Breast epithelium (tissue), 4 donors: ENCODE results near the gene PANX1. TPM values are rescaled to one million over a fixed set of nuclear protein-coding genes. Genes with fewer than 3 reads are reported as not detected.

Experiments
- DNase-seq, 2 donors: peaks; one replicate each; pipeline ENCODE4 v3.0.0-alpha.2; 2019; ENCODE audit warnings: low spot score in 2 of 2
- H3K27ac ChIP-seq, 2 donors: fragments of 200-600 bp; sonication (generic) in 1 of 2; one replicate each; pipeline ENCODE4 v1.5.1; 2016 to 2019; ENCODE audit warnings: mild to moderate bottlenecking in 1 of 2
- H3K27me3 ChIP-seq, 2 donors: fragments of 200-600 bp; sonication (generic) in 1 of 2; one replicate each; pipeline versions ENCODE4 v1.5.1 to v1.6.0; 2017 to 2019; ENCODE audit warnings: control low read depth in 1 of 2, mild to moderate bottlenecking in 1 of 2
- H3K36me3 ChIP-seq: fragments of 200-600 bp; one replicate; pipeline ENCODE4 v1.5.1; 2019
- H3K4me1 ChIP-seq, 2 donors: fragments of 200-600 bp; sonication (generic); one replicate each; pipeline ENCODE4 v1.5.1; 2016 to 2019; ENCODE audit warnings: control low read depth in 1 of 2
- H3K4me3 ChIP-seq, 3 donors: fragments of 200-600 bp; sonication (generic); 1 replicate in 2 of 3; 2 replicates in 1 of 3; pipeline ENCODE4 v1.5.1; 2016 to 2019; ENCODE audit warnings: mild to moderate bottlenecking in 3 of 3, moderate library complexity in 2 of 3
- H3K9me3 ChIP-seq, 2 donors: fragments of 200-600 bp; sonication (generic) in 1 of 2; one replicate each; pipeline ENCODE4 v1.5.1; 2016 to 2019; ENCODE audit warnings: control low read depth in 1 of 2
- CTCF ChIP-seq, 3 donors: fragments of 450-650 bp; IDR thresholded peaks; one replicate each; pipeline ENCODE4 v1.5.1; 2016 to 2017; ENCODE audit warnings: antibody characterized with exemption in 3 of 3, mild to moderate bottlenecking in 3 of 3, moderate library complexity in 3 of 3
- POLR2A ChIP-seq: fragments of 450-650 bp; IDR thresholded peaks from one replicate; pipeline ENCODE4 v1.6.1; 2016; ENCODE audit warnings: antibody characterized with exemption, mild to moderate bottlenecking, moderate library complexity
- POLR2AphosphoS5 ChIP-seq, 3 donors: sonication (generic); formaldehyde crosslinking; IDR thresholded peaks; one replicate each; pipeline ENCODE4 v1.6.1; 2017; ENCODE audit warnings: antibody characterized with exemption in 3 of 3
- intact Hi-C: fragments of 100-400 bp; cut with DNase I; formaldehyde crosslinking; loops from one replicate; pipeline ENCODE4 v1.15.1; 2023; ENCODE audit warnings: low total_unique reads
- total RNA-seq, 3 donors: library from RNA; depleted of rRNA; stranded (reverse); fragments of >200 nt; gene quantifications; one replicate each; pipeline ENCODE4 v1.1.0, GENCODE V29; 2016

Gene PANX1
- total RNA-seq, 3 donors from 2014 or later: 16.7 to 20.3 (median 17.7) TPM

- intact Hi-C loops: no loop called here
- no peak for DNase-seq
- no peak for TF ChIP-seq CTCF (IDR thresholded peaks at IDR 0.05)
- TF ChIP-seq POLR2A: no peak
- no peak for TF ChIP-seq POLR2AphosphoS5 (IDR thresholded peaks at IDR 0.05)
- no peaks in the 10 kb centered on the region for H3K27me3 ChIP-seq
- no peaks in the 10 kb centered on the region for H3K9me3 ChIP-seq
- no peak overlapping the region for H3K4me3 ChIP-seq
- no peaks in the 10 kb centered on the region for H3K36me3 ChIP-seq
- H3K4me1 ChIP-seq: peaks cover 0 to 5% of the 10 kb centered on the region in 2 donors
- no peak overlapping the region for H3K27ac ChIP-seq
Measured at GRCh38 chr11:94150056-94150455, 21.4 kb downstream of the PANX1 start.

- Histone ChIP-seq H3K4me1 (peaks cover 0 to 5% of the 10 kb centered on the region in 2 donors), H3K36me3 (no peaks in the 10 kb centered on the region), H3K4me3 (no peak overlapping the region), H3K27me3 (no peaks in the 10 kb centered on the region), H3K9me3 (no peaks in the 10 kb centered on the region), H3K27ac (no peak overlapping the region)
- DNase-seq: no peak
- intact Hi-C loops: no loop called here
- TF ChIP-seq POLR2AphosphoS5 (IDR thresholded peaks at IDR 0.05) (no peak), POLR2A (no peak), CTCF (IDR thresholded peaks at IDR 0.05) (no peak)
Measured at GRCh38 chr11:94150704-94151685, 22.4 kb downstream of the PANX1 start.

GRCh38 chr11:94151903-94152677, 23.4 kb downstream of the PANX1 start:
- Histone ChIP-seq H3K4me1 (peaks cover 0 to 5% of the 10 kb centered on the region in 2 donors), H3K27me3 (no peaks in the 10 kb centered on the region), H3K4me3 (no peak overlapping the region), H3K27ac (peak overlapping the region in 1 of 2 donors; percentile 13), H3K9me3 (no peaks in the 10 kb centered on the region), H3K36me3 (no peaks in the 10 kb centered on the region)
- intact Hi-C loops: no loop called here
- DNase-seq: no peak
- no peak for TF ChIP-seq POLR2AphosphoS5 (IDR thresholded peaks at IDR 0.05)
- no peak for TF ChIP-seq POLR2A
- TF ChIP-seq CTCF (IDR thresholded peaks at IDR 0.05): no peak

GRCh38 chr11:94152678-94153065, 24.0 kb downstream of the PANX1 start:
- Histone ChIP-seq H3K4me1 (peaks cover 0 to 5% of the 10 kb centered on the region in 2 donors), H3K4me3 (no peak overlapping the region), H3K27ac (peak overlapping the region in 1 of 2 donors; percentile 13), H3K36me3 (no peaks in the 10 kb centered on the region), H3K9me3 (no peaks in the 10 kb centered on the region), H3K27me3 (no peaks in the 10 kb centered on the region)
- no peak for TF ChIP-seq POLR2AphosphoS5 (IDR thresholded peaks at IDR 0.05)
- TF ChIP-seq CTCF (IDR thresholded peaks at IDR 0.05): no peak
- TF ChIP-seq POLR2A: no peak
- intact Hi-C loops: no loop called here
- DNase-seq: no peak
